Small intestine (tissue), 16 donors: ENCODE measurements around the gene PTCH1. TPM values are rescaled to one million over a fixed set of nuclear protein-coding genes. Genes with fewer than 3 reads are reported as not detected.
A peak's percentile ranks its signal among the peaks of the same experiment; 100 is the strongest.

Source experiments
- DNase-seq, 2 donors: peaks; one replicate each; pipeline versions ENCODE4 v3.0.0 to v3.0.0-alpha.2; 2013
- FAIRE-seq: peaks from 2 replicates; lab custom pipeline; 2012; peaks lifted over from hg19 to GRCh38; lab: Jason Lieb, UNC
- H3K27ac ChIP-seq, 3 donors: one replicate each; pipeline ENCODE4 v1.5.1; 2013; ENCODE audit warnings: low read length in 2 of 3, mild to moderate bottlenecking in 2 of 3, control low read depth in 1 of 3, inconsistent platforms in 1 of 3, low read depth in 1 of 3, moderate library complexity in 1 of 3
- H3K27me3 ChIP-seq, 3 donors: one replicate each; pipeline ENCODE4 v1.6.1; 2013; ENCODE audit warnings: low read length in 3 of 3, inconsistent platforms in 1 of 3; ENCODE audit not compliant: control insufficient read depth in 3 of 3, insufficient read depth in 3 of 3
- H3K36me3 ChIP-seq, 3 donors: one replicate each; pipeline ENCODE4 v1.6.1; 2013; ENCODE audit warnings: low read length in 3 of 3, inconsistent platforms in 1 of 3, low read depth in 1 of 3, mild to moderate bottlenecking in 1 of 3, moderate library complexity in 1 of 3; ENCODE audit not compliant: control insufficient read depth in 3 of 3, insufficient read depth in 2 of 3
- H3K4me1 ChIP-seq, 3 donors: one replicate each; pipeline ENCODE4 v1.6.1; 2013; ENCODE audit warnings: low read length in 2 of 3, inconsistent platforms in 1 of 3, low read depth in 1 of 3, mild to moderate bottlenecking in 1 of 3, moderate library complexity in 1 of 3; ENCODE audit not compliant: control insufficient read depth in 3 of 3, insufficient read depth in 2 of 3
- H3K4me3 ChIP-seq, 3 donors: one replicate each; pipeline ENCODE4 v1.5.1; 2013; ENCODE audit warnings: low read length in 3 of 3, control low read depth in 1 of 3, inconsistent platforms in 1 of 3, low read depth in 1 of 3, mild to moderate bottlenecking in 1 of 3, moderate library complexity in 1 of 3
- H3K9me3 ChIP-seq, 2 donors: one replicate each; pipeline ENCODE4 v1.6.1; 2013; ENCODE audit warnings: low read depth in 1 of 2, low read length in 1 of 2; ENCODE audit not compliant: control insufficient read depth in 2 of 2, insufficient read depth in 1 of 2
- WGBS, 3 donors: extraction: QIAGEN DNeasy Blood & Tissue Kit; methylation state at CpG; one replicate each; pipeline ENCODE4 v1.1.7; 2013; 5-methylcytosine and 5-hydroxymethylcytosine counted together
- long read RNA-seq, 10 donors: transcript quantifications; one replicate each; lab custom pipeline, GENCODE V29; 2026
- polyA plus RNA-seq, 4 donors: library from polyadenylated mRNA; stranded (reverse) in 3 of 4; unstranded in 1 of 4; fragments of 200-250 nt in 3 of 4; fragments of 120-200 nt in 1 of 4; gene quantifications; one replicate each; pipeline versions ENCODE4 v1.2.1 to v1.2.3, GENCODE V29; 2013
- donor health status: healthy with polysubstance abuse.
- donor health status: control.
- donor health status: control.
- donor health status: Bipolar disorder and iron deficiency.
- donor health status: healthy.

Gene PTCH1
- 10 to 100 TPM in 1 of 4 donors, 1 to 10 TPM in 3; 2.2 to 25.2 (median 5.8) TPM for polyA plus RNA-seq
- long read RNA-seq, donor 1, full-length matches to known transcripts: 2 of 7 reads
- long read RNA-seq, donor 1, partial matches to known transcripts: 5 of 7 reads
- long read RNA-seq, donor 1, other reads (novel, unspliced or antisense): 0 of 7 reads
- long read RNA-seq, donor 2: 0 reads
- long read RNA-seq, donor 3, full-length matches to known transcripts: 5 of 5 reads
- long read RNA-seq, donor 3, partial matches to known transcripts: 0 of 5 reads
- long read RNA-seq, donor 3, other reads (novel, unspliced or antisense): 0 of 5 reads
- long read RNA-seq, donor 4: 0 reads
- long read RNA-seq, donor 5: 0 reads
- long read RNA-seq, donor 6, partial matches to known transcripts: 0 of 2 reads
- long read RNA-seq, donor 6, other reads (novel, unspliced or antisense): 0 of 2 reads
- long read RNA-seq, donor 7: 0 reads
- long read RNA-seq, donor 8, partial matches to known transcripts: 0 of 1 reads
- long read RNA-seq, donor 8, other reads (novel, unspliced or antisense): 0 of 1 reads
- long read RNA-seq, donor 9: 0 reads
- long read RNA-seq, donor 10, full-length matches to known transcripts: 1 of 10 reads
- long read RNA-seq, donor 10, partial matches to known transcripts: 9 of 10 reads
- long read RNA-seq, donor 10, other reads (novel, unspliced or antisense): 0 of 10 reads

DNA sequence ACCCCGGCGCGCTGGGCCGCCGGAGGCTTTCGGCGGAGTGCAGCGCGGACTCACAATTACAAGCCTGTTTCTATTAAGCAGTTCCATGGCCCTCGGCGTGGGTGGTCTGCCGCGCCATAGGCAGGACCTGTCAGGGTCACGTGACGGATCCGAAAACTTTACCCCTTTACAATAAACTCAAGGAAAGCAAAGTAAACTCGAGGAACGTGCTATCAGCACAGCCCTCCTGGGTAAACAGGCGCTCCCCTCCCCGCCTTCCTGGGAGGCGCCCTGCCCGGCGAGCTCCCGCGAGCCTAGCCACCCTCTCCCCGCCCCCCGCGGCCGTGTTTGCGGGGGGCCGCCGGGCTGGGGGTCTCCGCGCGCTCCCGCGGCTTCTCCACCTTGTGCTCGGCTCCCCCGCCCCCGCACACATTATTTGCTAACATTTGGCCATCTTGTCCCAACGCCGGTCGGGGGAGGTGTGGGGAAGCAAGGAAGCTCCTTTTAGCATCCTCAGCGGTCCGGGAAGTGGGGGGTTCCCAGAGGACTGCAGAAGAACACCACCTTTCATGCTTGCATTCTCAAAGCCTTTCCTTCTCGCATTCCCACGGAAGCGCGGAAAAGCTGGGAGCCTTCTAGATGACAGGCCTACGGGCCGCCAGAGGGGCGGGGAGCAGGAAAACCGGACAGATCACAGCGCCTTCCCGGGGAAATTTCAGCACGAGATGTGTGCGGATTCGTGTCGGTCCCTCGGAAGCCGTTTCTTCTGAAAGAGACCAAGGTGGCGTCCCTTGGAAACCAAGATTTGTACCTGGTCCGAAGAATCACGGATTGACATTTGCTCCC is at the start of gene PTCH1:
Gene PTCH1, minus strand, starts transcription at position 238 of the 825 bp plus-strand sequence.
- Histone ChIP-seq H3K4me3 (peak within 1 kb of the TSS; percentile 40 to 70 (median 67)), H3K27me3 (peaks cover 0 to 13% (median 0%) of the 10 kb centered on the region in 3 donors), H3K36me3 (no peaks in the 10 kb centered on the region), H3K27ac (peak within 1 kb of the TSS in 2 of 3 donors; percentile 70 to 81), H3K4me1 (peaks cover 0 to 20% (median 5%) of the 10 kb centered on the region in 3 donors), H3K9me3 (peaks cover 0 to 6% of the 10 kb centered on the region in 2 donors)
- DNase-seq (peak; percentile 57 to 86), FAIRE-seq (no peak)
- 3 to 5% (median 4%) methylated on average over 62 to 64 of the region's 64 CpGs for WGBS, 3 donors

- Histone ChIP-seq H3K36me3 (no peaks in the 10 kb centered on the region), H3K27me3 (peaks cover 0 to 5% (median 2%) of the 10 kb centered on the region in 3 donors), H3K4me1 (no peaks in the 10 kb centered on the region), H3K4me3 (no peak overlapping the region), H3K9me3 (no peaks in the 10 kb centered on the region), H3K27ac (no peak overlapping the region)
- DNase-seq (no peak), FAIRE-seq (no peak)
- 88 to 95% (median 95%) methylated on average over 5 of the region's 5 CpGs for WGBS, 3 donors
Observed at GRCh38 chr9:95565982-95566381, 49.2 kb upstream of the PTCH1 start.

- DNase-seq (no peak), FAIRE-seq (no peak)
- H3K4me3 ChIP-seq: no peak overlapping the region
- no peaks in the 10 kb centered on the region for H3K36me3 ChIP-seq
- WGBS, 3 donors: 66 to 76% (median 67%) methylated on average over 12 of the region's 12 CpGs
- H3K4me1 ChIP-seq: no peaks in the 10 kb centered on the region
- peaks cover 0 to 5% (median 0%) of the 10 kb centered on the region in 3 donors for H3K27me3 ChIP-seq
- no peak overlapping the region for H3K27ac ChIP-seq
- no peaks in the 10 kb centered on the region for H3K9me3 ChIP-seq
Observed at GRCh38 chr9:95561913-95562312, 45.1 kb upstream of the PTCH1 start.

DNA sequence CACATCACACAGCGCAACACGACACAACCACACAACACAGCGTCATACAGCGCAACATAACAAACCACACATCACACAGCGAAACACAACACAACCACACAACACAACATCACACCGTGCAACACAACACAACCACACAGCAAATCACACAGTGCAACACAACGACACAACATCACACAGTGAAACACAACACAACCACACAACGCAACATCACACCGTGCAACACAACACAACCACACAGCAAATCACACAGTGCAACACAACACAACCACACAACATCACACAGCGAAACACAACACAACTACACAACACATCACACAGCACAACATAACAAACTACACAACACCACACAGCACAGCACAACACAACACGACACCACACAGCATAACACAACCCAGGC is 40.4 kb upstream of the PTCH1 start:
- WGBS, 3 donors: 94 to 96% (median 96%) methylated on average over 11 of the region's 11 CpGs

DNA sequence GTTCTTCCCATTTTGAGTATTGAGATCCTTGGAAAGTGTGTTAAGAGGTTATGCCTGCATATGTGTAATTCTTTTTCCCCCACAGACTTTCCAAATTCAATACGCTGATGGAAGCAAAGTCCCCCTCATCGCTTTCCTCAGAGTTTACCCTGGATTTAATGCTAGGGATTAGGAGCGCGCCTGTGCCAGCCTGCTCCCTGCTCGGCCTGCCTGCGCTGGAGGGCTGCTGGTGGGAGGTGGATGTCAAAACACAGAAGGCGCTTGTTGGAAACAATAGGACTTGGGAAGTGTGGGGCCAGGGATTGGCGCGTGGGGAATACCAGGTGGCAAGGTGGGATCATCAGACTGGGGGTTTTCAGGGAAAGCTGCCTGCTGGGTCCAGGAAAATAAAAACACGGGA is 39.8 kb upstream of the PTCH1 start:
- H3K27me3 ChIP-seq: peaks cover 0 to 20% (median 5%) of the 10 kb centered on the region in 3 donors
- no peaks in the 10 kb centered on the region for H3K36me3 ChIP-seq
- no peak overlapping the region for H3K4me3 ChIP-seq
- no peak overlapping the region for H3K27ac ChIP-seq
- H3K9me3 ChIP-seq: peaks cover 0 to 5% of the 10 kb centered on the region in 2 donors
- DNase-seq (no peak), FAIRE-seq (no peak)
- no peaks in the 10 kb centered on the region for H3K4me1 ChIP-seq
- WGBS, 3 donors: 79 to 88% (median 85%) methylated on average over 10 of the region's 10 CpGs

More for the DNA sequence above, 40.4 kb upstream of the PTCH1 start:
- Histone ChIP-seq H3K27ac (no peak overlapping the region), H3K4me1 (no peaks in the 10 kb centered on the region), H3K4me3 (no peak overlapping the region), H3K27me3 (peaks cover 0 to 20% (median 5%) of the 10 kb centered on the region in 3 donors), H3K36me3 (no peaks in the 10 kb centered on the region), H3K9me3 (peaks cover 0 to 5% of the 10 kb centered on the region in 2 donors)
- no peak for FAIRE-seq
- no peak for DNase-seq

- Histone ChIP-seq H3K36me3 (no peaks in the 10 kb centered on the region), H3K27me3 (peaks cover 0 to 20% (median 3%) of the 10 kb centered on the region in 3 donors), H3K4me3 (peak overlapping the region in 1 of 3 donors; percentile 9), H3K9me3 (peaks cover 0 to 5% of the 10 kb centered on the region in 2 donors), H3K27ac (no peak overlapping the region), H3K4me1 (no peaks in the 10 kb centered on the region)
- DNase-seq: peak in 1 of 2 donors; percentile 42
- FAIRE-seq: no peak
- WGBS, 3 donors: 42 to 49% (median 45%) methylated on average over 29 to 43 of the region's 43 CpGs
Observed at GRCh38 chr9:95552814-95553546, 36.2 kb upstream of the PTCH1 start.

- no peaks in the 10 kb centered on the region for H3K4me1 ChIP-seq
- H3K9me3 ChIP-seq: peaks cover 0 to 5% of the 10 kb centered on the region in 2 donors
- H3K27ac ChIP-seq: no peak overlapping the region
- DNase-seq (no peak), FAIRE-seq (no peak)
- H3K4me3 ChIP-seq: no peak overlapping the region
- H3K36me3 ChIP-seq: no peaks in the 10 kb centered on the region
- H3K27me3 ChIP-seq: peaks cover 0 to 20% (median 3%) of the 10 kb centered on the region in 3 donors
- 85 to 95% (median 90%) methylated on average over 6 of the region's 6 CpGs for WGBS, 3 donors
Observed at GRCh38 chr9:95552255-95552654, 35.5 kb upstream of the PTCH1 start.
